ENCODE results near the gene TAGLN2.
"Not testable (repeated sequence)": the region's sequence is repeated elsewhere in the genome, so short reads cannot be mapped to it uniquely, and the experiment has no call there.

The TAGLN2 gene

GRCh38 chr1:159902541-159902940, 22.8 kb downstream of the TAGLN2 start:
- H3K27ac ChIP-seq (ENCODE audit: poor library complexity, severe bottlenecking): no peak overlapping the region
- H3K27me3 ChIP-seq (ENCODE audit: insufficient read depth, poor library complexity, severe bottlenecking): no peaks in the 10 kb centered on the region
- peaks cover 7% of the 10 kb centered on the region for H3K4me1 ChIP-seq (ENCODE audit: insufficient read depth, poor library complexity, severe bottlenecking)
- TF ChIP-seq CTCF (IDR thresholded peaks at IDR 0.05; ENCODE audit: poor library complexity, severe bottlenecking): no peak
- no peaks in the 10 kb centered on the region for H3K36me3 ChIP-seq (ENCODE audit: low read depth)
- H3K9me3 ChIP-seq (ENCODE audit: severe bottlenecking): peaks cover 4% of the 10 kb centered on the region
- H3K4me3 ChIP-seq (ENCODE audit: severe bottlenecking): no peak overlapping the region
- DNase-seq (ENCODE audit: low spot score) (no peak), ATAC-seq (ENCODE audit: low read depth) (no peak)

DNA sequence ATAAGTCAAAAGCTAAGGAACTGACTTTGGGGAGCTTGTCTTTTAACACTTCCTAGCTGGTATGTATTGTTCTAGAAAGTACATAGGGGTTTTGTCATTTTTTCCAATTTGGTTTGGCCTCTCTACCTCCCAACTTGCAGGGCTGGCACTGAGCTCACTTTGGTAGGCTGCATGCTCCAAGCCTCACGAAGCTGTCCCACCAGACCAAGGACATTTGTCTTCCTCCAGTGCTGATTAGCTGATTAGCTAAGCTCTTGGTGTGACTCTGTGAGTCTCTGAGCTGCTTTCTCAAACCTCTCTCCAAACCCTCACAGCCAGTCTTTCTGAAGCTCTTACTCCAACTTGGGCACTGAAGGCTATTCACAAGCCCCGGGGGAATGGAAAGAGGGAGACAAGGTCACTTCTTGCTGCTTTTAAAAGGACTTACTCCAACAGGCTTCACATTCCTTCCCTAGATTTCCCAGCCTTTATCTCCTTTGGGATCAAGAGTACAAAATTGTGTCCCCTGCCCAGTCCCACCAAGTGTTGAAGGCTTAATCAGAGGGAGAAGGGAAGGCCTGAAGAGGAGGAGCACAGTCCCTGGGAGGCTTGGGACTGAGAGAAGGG, 24.4 kb downstream of the TAGLN2 start:
- Histone ChIP-seq H3K27ac (ENCODE audit: poor library complexity, severe bottlenecking) (no peak overlapping the region), H3K9me3 (ENCODE audit: severe bottlenecking) (peaks cover 4% of the 10 kb centered on the region), H3K36me3 (ENCODE audit: low read depth) (no peaks in the 10 kb centered on the region), H3K4me1 (ENCODE audit: insufficient read depth, poor library complexity, severe bottlenecking) (peaks cover 7% of the 10 kb centered on the region), H3K27me3 (ENCODE audit: insufficient read depth, poor library complexity, severe bottlenecking) (no peaks in the 10 kb centered on the region), H3K4me3 (ENCODE audit: severe bottlenecking) (no peak overlapping the region)
- TF ChIP-seq CTCF (IDR thresholded peaks at IDR 0.05; ENCODE audit: poor library complexity, severe bottlenecking): no peak
- DNase-seq (ENCODE audit: low spot score) (no peak), ATAC-seq (ENCODE audit: low read depth) (no peak)

- ATAC-seq (ENCODE audit: low read depth) (peak; percentile 91), DNase-seq (ENCODE audit: low spot score) (peak; percentile 83)
- Histone ChIP-seq H3K36me3 (ENCODE audit: low read depth) (no peaks in the 10 kb centered on the region), H3K27me3 (ENCODE audit: insufficient read depth, poor library complexity, severe bottlenecking) (no peaks in the 10 kb centered on the region), H3K4me3 (ENCODE audit: severe bottlenecking) (no peak within 1 kb of the TSS), H3K4me1 (ENCODE audit: insufficient read depth, poor library complexity, severe bottlenecking) (peaks cover 7% of the 10 kb centered on the region), H3K27ac (ENCODE audit: poor library complexity, severe bottlenecking) (no peak within 1 kb of the TSS), H3K9me3 (ENCODE audit: severe bottlenecking) (peaks cover 4% of the 10 kb centered on the region)
- TF ChIP-seq CTCF (IDR thresholded peaks at IDR 0.05; ENCODE audit: poor library complexity, severe bottlenecking): no peak
These were observed 25.1 kb downstream of the TAGLN2 start, which contains the start of gene CFAP45 for GRCh38 chr1:159900086-159900680. TSS of gene CFAP45 (minus strand) at chr1:159900165. CDS start at chr1:159900098, 67 bp downstream.

GRCh38 chr1:159899634-159900033, 25.7 kb downstream of the TAGLN2 start:
- H3K27ac ChIP-seq (ENCODE audit: poor library complexity, severe bottlenecking); H3K4me3 ChIP-seq (ENCODE audit: severe bottlenecking); H3K4me1 ChIP-seq (ENCODE audit: insufficient read depth, poor library complexity, severe bottlenecking); DNase-seq (ENCODE audit: low spot score); H3K36me3 ChIP-seq (ENCODE audit: low read depth); ATAC-seq (ENCODE audit: low read depth); H3K9me3 ChIP-seq (ENCODE audit: severe bottlenecking); H3K27me3 ChIP-seq (ENCODE audit: insufficient read depth, poor library complexity, severe bottlenecking): not testable (repeated sequence)

GRCh38 chr1:159898527-159898926, 26.8 kb downstream of the TAGLN2 start:
- Histone ChIP-seq H3K27ac (ENCODE audit: poor library complexity, severe bottlenecking) (no peak overlapping the region), H3K4me1 (ENCODE audit: insufficient read depth, poor library complexity, severe bottlenecking) (peaks cover 7% of the 10 kb centered on the region), H3K36me3 (ENCODE audit: low read depth) (no peaks in the 10 kb centered on the region), H3K27me3 (ENCODE audit: insufficient read depth, poor library complexity, severe bottlenecking) (no peaks in the 10 kb centered on the region), H3K9me3 (ENCODE audit: severe bottlenecking) (peaks cover under 1% of the 10 kb centered on the region), H3K4me3 (ENCODE audit: severe bottlenecking) (no peak overlapping the region)
- no peak for TF ChIP-seq CTCF (IDR thresholded peaks at IDR 0.05; ENCODE audit: poor library complexity, severe bottlenecking)
- ATAC-seq (ENCODE audit: low read depth) (no peak), DNase-seq (ENCODE audit: low spot score) (no peak)

All from RWPE2 (cell line).